HEK293 (cell line): ENCODE data around the gene PSMB11.

Experiments
- CTCF ChIA-PET: fragments of 350-600 bp; formaldehyde crosslinking; extraction: SDS; loops from one replicate; lab custom pipeline; 2021; ENCODE audit warnings: antibody characterized with exemption; lab: Yijun Ruan, JAX
- POLR2A ChIA-PET: fragments of 300-600 bp; formaldehyde crosslinking; extraction: SDS; loops from one replicate; lab custom pipeline; 2020; ENCODE audit warnings: antibody characterized with exemption, inconsistent platforms; lab: Yijun Ruan, JAX
- H3K27ac ChIP-seq: fragments of 200-500 bp; sonication (Bioruptor generic); 2 replicates; pipeline ENCODE4 v1.5.1; 2014; ENCODE audit warnings: low read depth, low read length, control low read depth, inconsistent platforms; ENCODE audit errors: extremely low read depth
- H3K36me3 ChIP-seq, 2 experiments: fragments of 200-500 bp in 1 of 2; sonication (Bioruptor generic) in 1 of 2; 1 replicate in 1 of 2; 2 replicates in 1 of 2; pipeline ENCODE4 v1.5.1; 2014 to 2017; ENCODE audit warnings: inconsistent platforms in 2 of 2, low read length in 2 of 2; ENCODE audit not compliant: control insufficient read depth in 2 of 2, insufficient read depth in 1 of 2
- H3K4me1 ChIP-seq: fragments of 200-500 bp; sonication (Bioruptor generic); 2 replicates; pipeline ENCODE4 v1.5.1; 2014; ENCODE audit warnings: mild to moderate bottlenecking, low read length, inconsistent platforms; ENCODE audit not compliant: control insufficient read depth, insufficient read depth
- H3K4me3 ChIP-seq: 2 replicates; pipeline ENCODE4 v1.5.1; 2011; ENCODE audit warnings: low read depth, mild to moderate bottlenecking, control low read depth, low read length, moderate library complexity
- H3K9me3 ChIP-seq: fragments of 200-500 bp; sonication (Bioruptor generic); 2 replicates; pipeline ENCODE4 v1.5.1; 2014; ENCODE audit warnings: low read depth, low read length, inconsistent platforms; ENCODE audit not compliant: control insufficient read depth, insufficient read depth
- HOXC10 ChIP-seq: sonication (generic); formaldehyde crosslinking; IDR thresholded peaks from 2 replicates; pipeline ENCODE4 v1.8.1; 2023; ENCODE audit warnings: mild to moderate bottlenecking, missing genetic modification reagents
- KLF17 ChIP-seq: fragments of 450-650 bp; formaldehyde crosslinking; IDR thresholded peaks from 2 replicates; pipeline ENCODE4 v1.5.1; 2016; ENCODE audit warnings: missing biosample characterization, missing genetic modification characterization
- SP3 ChIP-seq: fragments of 450-650 bp; formaldehyde crosslinking; IDR thresholded peaks from 2 replicates; pipeline ENCODE4 v1.5.1; 2016; ENCODE audit warnings: missing biosample characterization, missing genetic modification characterization
- ZBTB20 ChIP-seq: fragments of 450-650 bp; formaldehyde crosslinking; IDR thresholded peaks from 2 replicates; pipeline ENCODE4 v1.5.1; 2016; ENCODE audit warnings: missing biosample characterization, missing genetic modification characterization
- ZBTB8A ChIP-seq: fragments of 450-650 bp; formaldehyde crosslinking; IDR thresholded peaks from 2 replicates; pipeline ENCODE4 v1.5.1; 2016; ENCODE audit warnings: missing biosample characterization, missing genetic modification characterization
- ZFP41 ChIP-seq: fragments of 450-650 bp; formaldehyde crosslinking; IDR thresholded peaks from 2 replicates; pipeline ENCODE4 v1.5.1; 2016; ENCODE audit warnings: missing biosample characterization, missing genetic modification characterization, borderline replicate concordance
- ZNF16 ChIP-seq: fragments of 450-650 bp; formaldehyde crosslinking; IDR thresholded peaks from 2 replicates; pipeline ENCODE4 v1.5.1; 2016; ENCODE audit warnings: low read depth, missing biosample characterization, missing genetic modification characterization
- ZNF214 ChIP-seq: fragments of 450-650 bp; formaldehyde crosslinking; IDR thresholded peaks from 2 replicates; pipeline ENCODE4 v1.5.1; 2017; ENCODE audit warnings: missing biosample characterization, mild to moderate bottlenecking, missing genetic modification characterization, borderline replicate concordance
- ZNF266 ChIP-seq: fragments of 450-650 bp; formaldehyde crosslinking; IDR thresholded peaks from 2 replicates; pipeline ENCODE4 v1.5.1; 2016; ENCODE audit warnings: missing biosample characterization, missing genetic modification characterization, low read depth
- ZNF423 ChIP-seq: fragments of 450-650 bp; formaldehyde crosslinking; IDR thresholded peaks from 2 replicates; pipeline ENCODE4 v1.5.1; 2016; ENCODE audit warnings: missing biosample characterization, missing genetic modification characterization
- ZNF433 ChIP-seq: fragments of 450-650 bp; formaldehyde crosslinking; IDR thresholded peaks from 2 replicates; pipeline ENCODE4 v1.5.1; 2016; ENCODE audit warnings: missing biosample characterization, missing genetic modification characterization, low read depth
- ZNF48 ChIP-seq: fragments of 450-650 bp; formaldehyde crosslinking; IDR thresholded peaks from 2 replicates; pipeline ENCODE4 v1.5.1; 2016; ENCODE audit warnings: missing biosample characterization, missing genetic modification characterization
- ZNF510 ChIP-seq: fragments of 450-650 bp; formaldehyde crosslinking; IDR thresholded peaks from 2 replicates; pipeline ENCODE4 v1.5.1; 2018; ENCODE audit warnings: mild to moderate bottlenecking, missing genetic modification characterization, missing biosample characterization; ENCODE audit not compliant: insufficient replicate concordance
- ZNF623 ChIP-seq: fragments of 450-650 bp; formaldehyde crosslinking; IDR thresholded peaks from 2 replicates; pipeline ENCODE4 v1.5.1; 2016; ENCODE audit warnings: missing biosample characterization, missing genetic modification characterization
- ZNF639 ChIP-seq: fragments of 450-650 bp; formaldehyde crosslinking; IDR thresholded peaks from 2 replicates; pipeline ENCODE4 v1.5.1; 2016; ENCODE audit warnings: missing biosample characterization, missing genetic modification characterization

The PSMB11 gene

GRCh38 chr14:23089498-23090253 lies 47.7 kb downstream of the PSMB11 start:
- Histone ChIP-seq H3K4me3 (no peak overlapping the region), H3K36me3 (peaks cover 67 to 84% of the 10 kb centered on the region in 2 experiments), H3K9me3 (no peaks in the 10 kb centered on the region), H3K27ac (no peak overlapping the region), H3K4me1 (peaks cover 7% of the 10 kb centered on the region; the same call in 1 of the 2 replicates)
- ChIA-PET CTCF (interaction anchor here (0.7 to 5.9 kb wide), 4 partner anchors 13 to 103 kb away, joined by 3 to 49 read pairs (median 14); no protein-coding TSS in a partner anchor), POLR2A (no interaction called here)
- TF ChIP-seq ZNF48 (tag by site-specific recombination) (no peak), ZNF266 (tag by site-specific recombination) (no peak), SP3 (tag by site-specific recombination) (0 out of 2 replicates have a peak, but pooled peaks have one; percentile 3), HOXC10 (no peak)

- no peak for TF ChIP-seq ZBTB8A (tag by site-specific recombination)
- TF ChIP-seq ZNF639 (tag by site-specific recombination) = no peak
- no peak for TF ChIP-seq ZNF423
- TF ChIP-seq ZNF214 (tag by site-specific recombination) = no peak
- TF ChIP-seq KLF17 = no peak
- TF ChIP-seq ZNF623 (tag by site-specific recombination) = no peak
- TF ChIP-seq ZNF510 (tag by site-specific recombination) = no peak
- TF ChIP-seq ZFP41 (tag by site-specific recombination) = no peak
- no peak for TF ChIP-seq ZNF16 (tag by site-specific recombination)
- Histone ChIP-seq H3K4me3 (no peak overlapping the region), H3K4me1 (peaks cover 7% of the 10 kb centered on the region; the same call in 1 of the 2 replicates), H3K27ac (no peak overlapping the region), H3K36me3 (peaks cover 61 to 79% of the 10 kb centered on the region in 2 experiments), H3K9me3 (no peaks in the 10 kb centered on the region)
- POLR2A ChIA-PET = no interaction called here
- CTCF ChIA-PET = interaction anchor here (0.7 to 5.9 kb wide), 4 partner anchors 9 to 22 kb away, joined by 3 to 49 read pairs (median 14); no protein-coding TSS in a partner anchor
Measured at GRCh38 chr14:23090254-23090636, 48.2 kb downstream of the PSMB11 start.

GRCh38 chr14:23091294-23092225 lies 49.5 kb downstream of the PSMB11 start:
- H3K4me3 ChIP-seq = no peak overlapping the region

More at GRCh38 chr14:23091294-23092225, 49.5 kb downstream of the PSMB11 start:
- Histone ChIP-seq H3K36me3 (peaks cover 53 to 66% of the 10 kb centered on the region in 2 experiments), H3K9me3 (no peaks in the 10 kb centered on the region), H3K27ac (no peak overlapping the region), H3K4me1 (peaks cover 8% of the 10 kb centered on the region; the same call in 1 of the 2 replicates)
- ChIA-PET CTCF (interaction anchor here (0.6 to 5.9 kb wide), 7 partner anchors 11 to 32 kb away, joined by 3 to 49 read pairs (median 3); no protein-coding TSS in a partner anchor), POLR2A (interaction anchor here (0.7 kb wide), 1 partner anchor 195 kb away, joined by 5 read pairs; no protein-coding TSS in a partner anchor)
- TF ChIP-seq ZBTB20 (tag by site-specific recombination) = peak; percentile 56
- TF ChIP-seq ZNF433 (tag by site-specific recombination) = no peak
